ENCODE measurements around the gene AQP10.
"Not testable (repeated sequence)": the region's sequence is repeated elsewhere in the genome, so short reads cannot be mapped to it uniquely, and the experiment has no call there.

AQP10 gene

GRCh38 chr1:154316704-154317103 is 4.2 kb upstream of the AQP10 start:
- no peak for DNase-seq (ENCODE audit: low read depth)
- no peak overlapping the region for H3K4me3 ChIP-seq (ENCODE audit: low read length)
- TF ChIP-seq, protein P1, sequence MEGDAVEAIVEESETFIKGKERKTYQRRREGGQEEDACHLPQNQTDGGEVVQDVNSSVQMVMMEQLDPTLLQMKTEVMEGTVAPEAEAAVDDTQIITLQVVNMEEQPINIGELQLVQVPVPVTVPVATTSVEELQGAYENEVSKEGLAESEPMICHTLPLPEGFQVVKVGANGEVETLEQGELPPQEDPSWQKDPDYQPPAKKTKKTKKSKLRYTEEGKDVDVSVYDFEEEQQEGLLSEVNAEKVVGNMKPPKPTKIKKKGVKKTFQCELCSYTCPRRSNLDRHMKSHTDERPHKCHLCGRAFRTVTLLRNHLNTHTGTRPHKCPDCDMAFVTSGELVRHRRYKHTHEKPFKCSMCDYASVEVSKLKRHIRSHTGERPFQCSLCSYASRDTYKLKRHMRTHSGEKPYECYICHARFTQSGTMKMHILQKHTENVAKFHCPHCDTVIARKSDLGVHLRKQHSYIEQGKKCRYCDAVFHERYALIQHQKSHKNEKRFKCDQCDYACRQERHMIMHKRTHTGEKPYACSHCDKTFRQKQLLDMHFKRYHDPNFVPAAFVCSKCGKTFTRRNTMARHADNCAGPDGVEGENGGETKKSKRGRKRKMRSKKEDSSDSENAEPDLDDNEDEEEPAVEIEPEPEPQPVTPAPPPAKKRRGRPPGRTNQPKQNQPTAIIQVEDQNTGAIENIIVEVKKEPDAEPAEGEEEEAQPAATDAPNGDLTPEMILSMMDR (conservative IDR thresholded peaks at IDR 0.05; ENCODE audit: low read length), result no peak

DNA sequence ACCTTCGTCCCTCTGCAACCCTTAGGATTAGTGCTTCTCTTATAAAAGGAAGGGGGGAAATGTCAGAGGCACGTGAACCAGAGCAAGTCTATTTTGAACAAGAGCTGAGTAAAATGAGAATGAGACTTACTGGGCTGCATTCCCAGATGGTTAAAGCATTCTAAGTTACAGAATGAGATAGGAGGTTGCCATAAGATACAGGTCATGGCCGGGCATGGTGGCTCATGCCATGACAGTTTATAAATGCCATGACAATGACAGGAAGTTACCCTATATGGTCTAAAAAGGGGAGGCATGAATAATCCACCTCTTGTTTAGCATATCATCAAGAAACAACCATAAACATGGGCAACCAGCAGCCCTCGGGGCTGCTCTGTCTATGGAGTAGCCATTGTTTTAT is 2.5 kb upstream of the AQP10 start:
- TF ChIP-seq, protein P1 (conservative IDR thresholded peaks at IDR 0.05; ENCODE audit: low read length), result no peak
- DNase-seq (ENCODE audit: low read depth), result no peak
- H3K4me3 ChIP-seq (ENCODE audit: low read length), result no peak overlapping the region

DNA sequence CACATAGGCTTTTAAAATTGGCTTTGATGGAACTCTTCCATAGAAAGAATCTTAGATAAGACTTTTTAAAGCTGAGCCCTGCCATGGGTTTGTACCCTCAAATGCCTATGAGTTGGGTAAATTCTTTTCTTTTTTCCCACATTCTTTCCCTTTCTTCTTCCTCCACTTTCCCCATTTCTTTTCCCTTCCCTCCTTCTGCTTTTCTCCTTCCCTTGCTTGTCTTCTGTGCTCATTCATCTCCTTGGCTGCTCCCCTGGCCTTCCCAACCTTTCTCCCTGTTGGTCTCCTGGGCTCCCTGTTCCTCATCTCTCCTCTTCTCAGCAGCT is 679 bp downstream of the AQP10 start:
- not testable (repeated sequence) for H3K4me3 ChIP-seq (ENCODE audit: low read length); DNase-seq (ENCODE audit: low read depth)

DNA sequence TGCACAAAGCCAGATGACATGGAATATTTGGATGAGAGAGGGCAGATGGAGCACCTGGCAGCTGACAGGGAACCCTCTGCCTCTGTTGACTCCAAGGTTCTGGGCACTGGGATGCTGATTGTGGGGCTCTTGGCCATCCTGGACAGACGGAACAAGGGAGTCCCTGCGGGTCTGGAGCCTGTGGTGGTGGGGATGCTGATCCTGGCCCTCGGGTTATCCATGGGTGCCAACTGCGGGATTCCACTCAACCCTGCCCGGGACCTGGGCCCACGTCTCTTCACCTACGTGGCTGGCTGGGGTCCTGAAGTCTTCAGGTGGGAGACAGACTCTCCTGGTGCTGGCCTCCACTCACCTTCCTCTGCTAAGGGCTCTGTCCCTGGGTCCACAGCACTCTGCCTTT is 2.6 kb downstream of the AQP10 start:
- no peak overlapping the region for H3K4me3 ChIP-seq (ENCODE audit: low read length)
- TF ChIP-seq, protein P1 (conservative IDR thresholded peaks at IDR 0.05; ENCODE audit: low read length), result no peak
- no peak for DNase-seq (ENCODE audit: low read depth)

- no peak for DNase-seq (ENCODE audit: low read depth)
Observed at GRCh38 chr1:154324241-154324640, 3.3 kb downstream of the AQP10 start.

DNA sequence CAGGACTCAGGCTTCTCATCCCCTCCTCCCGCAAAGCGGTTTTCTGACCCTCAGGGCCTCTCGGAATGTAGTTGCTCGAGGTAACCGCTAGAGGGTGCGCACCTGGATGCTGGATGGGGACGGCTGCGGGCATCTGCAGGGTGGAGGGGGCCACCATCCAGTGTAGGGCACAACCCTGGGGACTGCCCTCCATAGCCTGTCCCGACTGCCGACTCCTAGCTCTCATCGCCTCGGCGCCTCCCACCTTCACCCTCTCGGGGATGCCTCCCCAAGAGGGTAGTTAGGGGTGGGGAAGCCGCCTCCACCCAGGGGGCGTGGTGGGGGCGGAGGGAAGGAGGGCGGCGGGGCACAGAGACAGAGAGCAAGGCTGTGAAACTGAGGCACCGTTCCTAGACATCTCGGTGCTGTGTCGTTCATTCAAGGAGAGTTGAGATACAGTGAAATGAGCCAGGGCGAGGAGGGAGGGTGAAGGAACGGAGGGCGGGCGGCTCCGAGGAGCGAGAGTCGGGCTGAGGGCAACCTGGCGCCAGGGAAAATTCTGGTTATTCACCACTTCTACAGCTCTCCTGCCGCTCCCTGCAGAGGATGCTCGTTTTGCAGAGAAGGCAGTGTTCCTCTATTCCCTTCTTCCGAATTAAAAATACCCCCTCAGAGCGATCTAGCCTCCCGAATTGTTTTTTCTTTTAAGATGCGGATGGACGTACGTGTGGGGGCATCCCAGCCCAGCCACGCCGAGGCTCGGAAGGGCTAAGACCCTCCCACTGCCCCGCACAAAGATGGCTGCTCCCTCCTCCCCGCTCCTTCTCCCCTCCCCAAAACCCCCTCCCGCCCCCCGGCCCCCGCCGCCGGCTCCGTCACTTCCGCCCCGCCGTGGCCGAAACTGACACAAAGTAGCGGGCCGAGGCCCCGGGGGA is 4.0 kb downstream of the AQP10 start, which contains the start of gene ATP8B2:
Gene ATP8B2 (plus strand): TSS at position 857 of the 914 bp plus-strand sequence. CDS start 2,617 bp downstream, outside the sequence.
- TF ChIP-seq, protein P1 (conservative IDR thresholded peaks at IDR 0.05; ENCODE audit: low read length), result peak; percentile 84
- DNase-seq (ENCODE audit: low read depth), result peak; percentile 65
- peak within 1 kb of the TSS; percentile 97 for H3K4me3 ChIP-seq (ENCODE audit: low read length)

More at GRCh38 chr1:154324241-154324640, 3.3 kb downstream of the AQP10 start:
- TF ChIP-seq, protein P1 (conservative IDR thresholded peaks at IDR 0.05; ENCODE audit: low read length), result no peak
- peak overlapping the region; percentile 97 for H3K4me3 ChIP-seq (ENCODE audit: low read length)

GRCh38 chr1:154325583-154326545 is 5.0 kb downstream of the AQP10 start:
- TF ChIP-seq, protein P1 (conservative IDR thresholded peaks at IDR 0.05; ENCODE audit: low read length), result peak; percentile 68

More at GRCh38 chr1:154325583-154326545, 5.0 kb downstream of the AQP10 start:
- peak overlapping the region; percentile 97 for H3K4me3 ChIP-seq (ENCODE audit: low read length)
- DNase-seq (ENCODE audit: low read depth), result peak; percentile 92
